HepG2 (cell line): ENCODE data around the gene MAPK11. TPM values are rescaled to one million over a fixed set of nuclear protein-coding genes. Genes with fewer than 3 reads are reported as not detected.

Source experiments
- ATAC-seq: fragments of 200-7000 bp; cut with Tn5 transposase; 3 replicates; pipeline ENCODE4 v1.9.1; 2020; ENCODE audit warnings: mild to moderate bottlenecking, moderate library complexity
- BruUV-seq: library from RNA; stranded (reverse); fragments of 400-500 nt; replicated peaks from 2 replicates; lab custom pipeline; 2021; lab: Mats Ljungman, UMichigan
- CTCF ChIA-PET: fragments of 300-600 bp; formaldehyde crosslinking; extraction: SDS; loops from one replicate; lab custom pipeline; 2021; ENCODE audit warnings: low total read pairs, inconsistent platforms, low intra/inter-chr PET ratio; lab: Yijun Ruan, JAX
- POLR2A ChIA-PET: fragments of 350-600 bp; sonication (Branson Sonifier 250); formaldehyde crosslinking; loops from one replicate; lab custom pipeline; 2020; ENCODE audit warnings: antibody characterized with exemption, inconsistent platforms; lab: Yijun Ruan, JAX
- DNase-seq: peaks from one replicate; pipeline ENCODE4 v3.0.0-alpha.2; 2015; ENCODE audit warnings: low spot score
- FAIRE-seq: peaks from 3 replicates; lab custom pipeline; 2011; peaks lifted over from hg19 to GRCh38; lab: Jason Lieb, UNC
- H2AFZ ChIP-seq: one replicate; pipeline ENCODE4 v1.6.1; 2011; ENCODE audit warnings: low read length, inconsistent platforms
- H3K27ac ChIP-seq: fragments of 300-600 bp; 3 replicates; pipeline ENCODE4 v1.8.0; 2011; ENCODE audit warnings: mixed run types, mild to moderate bottlenecking, mixed read lengths, low read length, inconsistent platforms; ENCODE audit not compliant: insufficient read depth; ENCODE audit errors: extremely low read length
- H3K27me3 ChIP-seq, 2 experiments: fragments of 200-600 bp in 1 of 2; 2 replicates in 1 of 2; 3 replicates in 1 of 2; pipeline versions ENCODE4 v1.6.0 to v1.8.0; 2011; ENCODE audit warnings: low read length in 2 of 2, mild to moderate bottlenecking in 2 of 2, moderate library complexity in 2 of 2, inconsistent platforms in 1 of 2; ENCODE audit not compliant: insufficient read depth in 2 of 2, control insufficient read depth in 1 of 2
- H3K36me3 ChIP-seq, 2 experiments: fragments of 200-600 bp in 1 of 2; replicated peaks in 1 of 2; 2 replicates in 1 of 2; 3 replicates in 1 of 2; pipeline versions ENCODE4 v1.5.1 to v1.8.0; 2011; ENCODE audit warnings: low read length in 2 of 2, inconsistent platforms in 1 of 2; ENCODE audit not compliant: insufficient read depth in 2 of 2, control insufficient read depth in 1 of 2
- H3K4me1 ChIP-seq: 2 replicates; pipeline ENCODE4 v1.5.1; 2012; ENCODE audit warnings: low read length, inconsistent platforms; ENCODE audit not compliant: insufficient read depth
- H3K4me2 ChIP-seq: 2 replicates; pipeline ENCODE4 v1.6.0; 2011; ENCODE audit warnings: low read depth, low read length, inconsistent platforms
- H3K4me3 ChIP-seq, 3 experiments: fragments of 200-600 bp in 1 of 3; sonication (generic), shearing (Covaris generic) in 1 of 3; replicated peaks in 1 of 3; 2 replicates each; pipeline ENCODE4 v1.5.1; 2011 to 2016; ENCODE audit warnings: low read length in 3 of 3, inconsistent platforms in 2 of 3, low read depth in 2 of 3, mild to moderate bottlenecking in 2 of 3, control low read depth in 1 of 3, mixed read lengths in 1 of 3; ENCODE audit not compliant: insufficient read depth in 1 of 3
- H3K79me2 ChIP-seq: one replicate; pipeline ENCODE4 v1.6.1; 2011; ENCODE audit warnings: low read length, inconsistent platforms; ENCODE audit not compliant: insufficient read depth
- H3K9ac ChIP-seq: 2 replicates; pipeline ENCODE4 v1.6.0; 2011; ENCODE audit warnings: mild to moderate bottlenecking, low read depth, low read length, inconsistent platforms; ENCODE audit not compliant: insufficient read depth
- H3K9me3 ChIP-seq: 2 replicates; pipeline ENCODE4 v1.5.1; 2012; ENCODE audit warnings: mild to moderate bottlenecking, low read length
- H4K20me1 ChIP-seq: 2 replicates; pipeline ENCODE4 v1.6.0; 2011; ENCODE audit warnings: inconsistent platforms, mild to moderate bottlenecking, low read length, moderate library complexity; ENCODE audit not compliant: insufficient read depth
- ARNT ChIP-seq: fragments of 450-650 bp; IDR thresholded peaks from 2 replicates; pipeline ENCODE4 v1.6.1; 2017
- GZF1 ChIP-seq: sonication (generic); formaldehyde crosslinking; IDR thresholded peaks from 2 replicates; pipeline ENCODE4 v1.5.1; 2020; ENCODE audit warnings: mild to moderate bottlenecking, missing genetic modification reagents
- KLF13 ChIP-seq: sonication (generic); formaldehyde crosslinking; IDR thresholded peaks from 2 replicates; pipeline ENCODE4 v1.4.0; 2020; ENCODE audit warnings: mild to moderate bottlenecking, missing genetic modification reagents
- LBX2 ChIP-seq: sonication (generic); formaldehyde crosslinking; IDR thresholded peaks from 2 replicates; pipeline ENCODE4 v1.5.0; 2020; ENCODE audit warnings: missing genetic modification reagents, mild to moderate bottlenecking, borderline replicate concordance
- MIER2 ChIP-seq: IDR thresholded peaks from 2 replicates; pipeline ENCODE4 v1.6.1; 2016; ENCODE audit warnings: missing biosample characterization, missing genetic modification reagents
- NCOA1 ChIP-seq: sonication (generic); formaldehyde crosslinking; IDR thresholded peaks from 2 replicates; pipeline ENCODE4 v1.9.0; 2021; ENCODE audit warnings: missing genetic modification reagents
- NFE2 ChIP-seq: sonication (generic); formaldehyde crosslinking; IDR thresholded peaks from 2 replicates; pipeline ENCODE4 v1.4.0; 2020; ENCODE audit warnings: missing genetic modification reagents
- NFKB2 ChIP-seq: sonication (generic); formaldehyde crosslinking; IDR thresholded peaks from 2 replicates; pipeline ENCODE4 v1.4.0; 2020; ENCODE audit warnings: missing genetic modification reagents, borderline replicate concordance
- NFYC ChIP-seq: IDR thresholded peaks from 2 replicates; pipeline ENCODE4 v1.6.1; 2016; ENCODE audit warnings: missing genetic modification reagents, missing compliant biosample characterization
- PATZ1 ChIP-seq: sonication (generic); formaldehyde crosslinking; IDR thresholded peaks from 2 replicates; pipeline ENCODE4 v1.4.0; 2020; ENCODE audit warnings: missing genetic modification reagents
- PCBP1 ChIP-seq: fragments of 200-400 bp; formaldehyde crosslinking; IDR thresholded peaks from 2 replicates; pipeline ENCODE4 v1.6.1; 2017; ENCODE audit warnings: mild to moderate bottlenecking, low read depth, low read length, borderline replicate concordance
- PHB2 ChIP-seq: fragments of 450-650 bp; IDR thresholded peaks from 2 replicates; pipeline ENCODE4 v1.6.1; 2018; ENCODE audit not compliant: partially characterized antibody
- TIGD3 ChIP-seq: sonication (generic); formaldehyde crosslinking; IDR thresholded peaks from 2 replicates; pipeline ENCODE4 v1.5.1; 2020; ENCODE audit warnings: mild to moderate bottlenecking, missing genetic modification reagents, borderline replicate concordance
- TOPORS ChIP-seq: sonication (generic); formaldehyde crosslinking; IDR thresholded peaks from 2 replicates; pipeline ENCODE4 v1.8.0; 2023; ENCODE audit warnings: mild to moderate bottlenecking, missing genetic modification reagents
- ZBTB14 ChIP-seq: sonication (generic); formaldehyde crosslinking; IDR thresholded peaks from 2 replicates; pipeline ENCODE4 v1.4.0; 2020; ENCODE audit warnings: missing genetic modification reagents
- ZNF160 ChIP-seq: sonication (generic); formaldehyde crosslinking; IDR thresholded peaks from 2 replicates; pipeline ENCODE4 v1.8.0; 2022; ENCODE audit warnings: mild to moderate bottlenecking, inconsistent platforms, missing genetic modification reagents
- ZNF333 ChIP-seq: sonication (generic); formaldehyde crosslinking; IDR thresholded peaks from 2 replicates; pipeline ENCODE4 v1.4.0; 2020; ENCODE audit warnings: mild to moderate bottlenecking, missing genetic modification reagents, borderline replicate concordance
- ZNF337 ChIP-seq: sonication (generic); formaldehyde crosslinking; IDR thresholded peaks from 2 replicates; pipeline ENCODE4 v1.5.1; 2020; ENCODE audit warnings: missing genetic modification reagents, low read depth, mild to moderate bottlenecking, borderline replicate concordance
- ZNF724P ChIP-seq: sonication (generic); formaldehyde crosslinking; IDR thresholded peaks from 2 replicates; pipeline ENCODE4 v1.8.0; 2022; ENCODE audit warnings: missing genetic modification reagents, borderline replicate concordance
- WGBS: methylation state at CpG from one replicate; pipeline ENCODE4 v1.1.6; 2017; ENCODE audit warnings: low lambda C conversion rate; 5-methylcytosine and 5-hydroxymethylcytosine counted together
- in situ Hi-C: cut with HindIII; loops from 2 replicates; pipeline ENCODE4 v1.10.0; 2017; ENCODE audit warnings: low pct_unique_long_range_greater_than_20kb; ENCODE audit not compliant: extremely low pct_ligation_motif_present
- intact Hi-C: fragments of 100-400 bp; cut with micrococcal nuclease; formaldehyde crosslinking; loops from one replicate; pipeline ENCODE4 v1.10.0; 2022; ENCODE audit not compliant: unreplicated experiment
- polyA plus RNA-seq, 8 experiments: library from polyadenylated mRNA; depleted of rRNA in 3 of 8; stranded (reverse) in 7 of 8; unstranded in 1 of 8; fragments of >200 nt; fragmentation: Illumina TruSeq in 4 of 8; extraction: Trizol in 4 of 8; gene quantifications; 2 replicates each; pipeline versions ENCODE4 v1.2.1 to v1.2.3, GENCODE V29; 2011 to 2016; ENCODE audit warnings: low read depth in 4 of 8, missing spikeins in 1 of 8, mixed read lengths in 1 of 8; ENCODE audit not compliant: insufficient read depth in 1 of 8
- total RNA-seq, 5 experiments: library from RNA; depleted of rRNA; stranded (reverse); fragments of >200 nt; fragmentation: Illumina TruSeq; extraction: Trizol; gene quantifications; 2 replicates each; pipeline ENCODE4 v1.2.3, GENCODE V29; 2016; ENCODE audit warnings: low read depth in 1 of 5

MAPK11 gene
- total and polyA plus RNA-seq, 2 of the 13 experiments (the other 11 are each of a cell fraction or from before 2014, with no cell fraction given): 0.15 to 0.17 TPM

GRCh38 chr22:50252082-50253045 is 17.8 kb downstream of the MAPK11 start:
- no peak overlapping the region for H3K27ac ChIP-seq
- TF ChIP-seq ZNF337: no peak
- no peak for TF ChIP-seq TIGD3 (CRISPR knock-in tag)
- TF ChIP-seq TOPORS (CRISPR knock-in tag): no peak
- TF ChIP-seq ZNF333 (CRISPR knock-in tag): no peak
- TF ChIP-seq NFE2 (CRISPR knock-in tag): no peak
- TF ChIP-seq LBX2 (CRISPR knock-in tag): no peak
- TF ChIP-seq GZF1 (CRISPR knock-in tag): no peak
- no peak for TF ChIP-seq KLF13 (CRISPR knock-in tag)
- TF ChIP-seq ZNF160 (CRISPR knock-in tag): no peak
- TF ChIP-seq MIER2 (CRISPR knock-in tag): no peak
- TF ChIP-seq NFKB2 (CRISPR knock-in tag): peak; percentile 26; the same call in 1 of the 2 replicates
- TF ChIP-seq ARNT: no peak
- TF ChIP-seq PCBP1: no peak
- TF ChIP-seq NCOA1: no peak
- TF ChIP-seq ZNF724P (CRISPR knock-in tag): no peak
- peak; percentile 47; the same call in 1 of the 2 replicates for TF ChIP-seq PATZ1 (CRISPR knock-in tag)
- no peak for TF ChIP-seq NFYC (CRISPR knock-in tag)
- no peak for TF ChIP-seq PHB2
- no peak for TF ChIP-seq ZBTB14 (CRISPR knock-in tag)

More at GRCh38 chr22:50252082-50253045, 17.8 kb downstream of the MAPK11 start:
- CTCF ChIA-PET: interaction anchor here (1.1 to 2.0 kb wide), 7 partner anchors 19 to 246 kb away, joined by 3 to 11 read pairs (median 5); partner anchors contain the start of genes DENND6B and PPP6R2
- WGBS: 100% methylated on average over 1 of the region's 25 CpGs
- no peak overlapping the region for H3K9ac ChIP-seq
- H3K4me2 ChIP-seq: peak overlapping the region; percentile 96; the same call in 1 of the 2 replicates
- peaks cover 31% of the 10 kb centered on the region for H3K4me1 ChIP-seq
- FAIRE-seq (no peak), ATAC-seq (peak; percentile 66), DNase-seq (peak; percentile 39)
- H3K36me3 ChIP-seq: peaks cover 3 to 6% of the 10 kb centered on the region in 2 experiments; a peak in 3 of 5 replicates
- in situ Hi-C loops: no loop called here
- POLR2A ChIA-PET: interaction anchor here (0.6 to 2.3 kb wide), 11 partner anchors 8 to 273 kb away, joined by 3 to 11 read pairs (median 4); partner anchors contain the start of genes MAPK12, SCO2 and TUBGCP6
- no TSS peak for BruUV-seq
- no peaks in the 10 kb centered on the region for H4K20me1 ChIP-seq
- peak overlapping the region in 1 of 3 experiments; percentile 92; a peak in 1 of 6 replicates for H3K4me3 ChIP-seq
- no peaks in the 10 kb centered on the region for H3K9me3 ChIP-seq
- peaks cover 3% of the 10 kb centered on the region for H3K79me2 ChIP-seq
- no peak overlapping the region for H2AFZ ChIP-seq
- intact Hi-C loops: no loop called here
- H3K27me3 ChIP-seq: no peaks in the 10 kb centered on the region
